T-helper 22 cell (primary cell): Measurements from ENCODE around the gene DIAPH1.

Source experiments
- DNase-seq: peaks from one replicate; pipeline ENCODE4 v3.0.0-alpha.2; 2020; ENCODE audit warnings: low read depth

Gene DIAPH1

DNA sequence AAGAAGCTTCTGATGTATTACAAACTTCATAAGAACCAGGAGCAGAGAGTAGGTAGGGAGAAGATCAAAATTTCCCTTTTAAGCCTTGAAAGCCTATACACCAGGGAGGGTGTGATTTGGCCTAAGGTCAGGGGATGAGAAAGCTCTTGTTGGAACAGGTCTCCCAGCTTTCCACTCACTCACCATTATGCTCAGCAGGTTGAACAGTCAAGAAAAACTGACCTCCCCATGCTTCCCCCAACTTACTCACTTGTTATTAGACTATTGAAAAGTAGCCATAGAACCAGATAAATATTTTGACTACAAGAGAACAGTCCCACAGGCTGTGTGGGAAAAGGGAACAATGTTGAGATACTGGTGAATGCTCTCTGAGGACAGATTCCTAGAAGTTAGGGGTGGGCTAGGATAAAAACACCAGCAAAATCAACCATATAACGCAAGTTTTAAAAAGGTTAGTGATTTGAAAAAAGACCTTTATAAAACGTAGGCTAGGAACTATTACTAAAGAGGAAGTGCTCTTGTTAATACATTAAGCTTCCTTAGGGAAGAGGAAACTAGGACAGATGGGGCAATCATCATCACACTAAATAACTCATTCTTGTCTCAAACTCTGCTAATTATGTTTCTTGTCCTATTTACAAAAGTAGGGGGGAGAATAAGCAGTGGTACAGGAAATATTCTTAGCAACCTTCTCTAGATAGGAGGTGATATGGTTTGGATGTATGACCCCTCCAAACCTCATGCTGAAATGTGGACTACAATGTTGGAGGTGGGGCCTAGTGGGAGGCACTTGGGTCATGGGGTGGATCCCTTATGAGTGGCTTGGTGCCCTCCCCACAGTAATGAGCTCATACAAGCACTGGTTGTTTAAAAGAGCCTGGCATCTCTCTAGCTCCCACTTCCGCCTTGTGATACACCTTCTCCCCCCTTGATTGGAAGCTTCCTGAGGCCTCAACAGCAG lies 98.9 kb downstream of the DIAPH1 start:
- DNase-seq = no peak

DNA sequence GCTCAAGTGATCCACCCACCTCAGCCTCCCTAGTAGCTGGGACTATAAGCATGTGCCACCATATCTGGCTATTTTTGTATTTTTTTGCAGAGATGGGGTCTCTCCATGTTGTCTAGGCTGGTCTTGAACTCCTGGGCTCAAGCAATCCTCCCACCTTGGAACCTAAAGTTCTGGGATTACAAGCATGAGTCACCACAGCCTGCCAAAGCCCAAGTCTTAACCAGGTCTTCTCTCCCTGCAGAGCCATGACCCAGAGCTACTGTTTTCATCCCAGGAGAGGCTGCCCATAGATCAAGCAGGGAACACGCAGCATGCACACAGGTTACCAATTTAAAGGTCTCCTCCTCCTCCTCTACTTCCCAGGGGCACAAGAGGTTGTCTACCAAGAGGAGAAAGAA lies 100.2 kb downstream of the DIAPH1 start:
- DNase-seq = no peak

DNA sequence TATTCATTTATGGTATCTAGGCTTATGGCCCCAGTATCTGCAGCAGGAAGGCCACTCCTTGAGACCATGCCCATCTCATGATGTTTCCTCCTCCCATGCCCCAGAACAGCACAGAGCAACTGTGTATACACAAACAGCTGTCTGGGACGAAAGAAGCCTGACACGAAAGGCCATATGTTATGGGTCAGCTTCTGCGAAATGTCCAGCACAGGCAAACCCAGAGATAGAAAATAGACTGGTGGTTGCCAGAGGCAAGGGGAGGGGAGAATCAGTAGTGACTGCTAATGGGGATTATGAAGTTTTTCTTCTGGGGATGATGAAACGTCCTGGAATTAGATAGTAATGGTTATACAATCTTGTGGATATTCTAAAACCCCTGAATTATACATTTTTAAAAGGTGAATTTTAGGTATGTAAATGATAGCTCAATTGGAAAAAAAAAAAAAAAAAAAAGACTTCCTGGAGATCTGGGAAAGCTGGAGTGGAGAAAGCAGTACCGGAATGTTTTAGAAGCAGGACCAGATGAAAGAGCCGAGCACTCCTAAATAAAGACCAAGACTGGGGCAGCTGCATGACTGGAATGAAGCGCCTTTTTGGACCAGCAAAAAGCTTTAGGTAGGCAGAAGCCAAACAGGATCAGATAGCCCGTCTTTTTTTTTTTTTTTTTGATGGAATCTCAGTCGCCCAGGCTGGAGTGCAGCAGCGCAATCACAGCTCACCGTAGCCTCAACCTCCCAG lies 100.8 kb downstream of the DIAPH1 start:
- no peak for DNase-seq

DNA sequence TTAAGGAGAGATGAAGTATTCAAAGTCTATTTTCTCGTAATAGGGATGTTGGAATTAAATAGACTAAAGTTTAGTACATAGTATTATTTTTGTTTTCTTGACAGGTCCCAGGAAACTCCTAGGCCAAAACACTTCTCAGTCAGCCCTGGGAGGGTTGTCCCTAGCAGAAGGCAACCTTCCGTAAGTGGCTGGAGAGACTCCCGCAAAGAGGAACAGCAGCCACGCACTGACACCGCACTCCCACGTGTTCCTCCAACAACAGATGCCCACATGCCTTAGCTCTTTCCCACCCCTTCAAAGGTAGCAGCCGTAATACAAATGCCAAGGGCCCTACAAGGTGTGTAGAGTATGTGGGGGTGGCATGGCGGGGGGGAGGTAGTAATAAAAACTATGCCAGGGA lies 101.5 kb downstream of the DIAPH1 start:
- no peak for DNase-seq

DNA sequence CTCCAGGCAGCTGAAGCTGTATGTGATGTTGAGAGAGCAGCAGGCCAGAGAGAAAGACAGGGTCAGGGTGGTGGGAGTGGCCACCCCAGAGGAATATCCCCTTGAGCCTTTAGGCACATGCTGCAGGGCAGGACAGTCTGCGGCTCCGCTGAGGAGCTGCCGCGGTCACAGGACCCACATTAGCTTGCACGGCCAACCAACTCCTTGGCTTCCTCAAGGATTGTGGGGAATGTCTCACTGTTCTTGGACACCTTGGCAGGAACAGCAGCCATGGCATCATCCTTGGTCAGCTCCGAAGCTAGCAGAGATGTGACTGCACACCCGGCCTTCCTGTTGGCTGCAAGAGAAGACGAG lies 102.2 kb downstream of the DIAPH1 start:
- DNase-seq = no peak

DNA sequence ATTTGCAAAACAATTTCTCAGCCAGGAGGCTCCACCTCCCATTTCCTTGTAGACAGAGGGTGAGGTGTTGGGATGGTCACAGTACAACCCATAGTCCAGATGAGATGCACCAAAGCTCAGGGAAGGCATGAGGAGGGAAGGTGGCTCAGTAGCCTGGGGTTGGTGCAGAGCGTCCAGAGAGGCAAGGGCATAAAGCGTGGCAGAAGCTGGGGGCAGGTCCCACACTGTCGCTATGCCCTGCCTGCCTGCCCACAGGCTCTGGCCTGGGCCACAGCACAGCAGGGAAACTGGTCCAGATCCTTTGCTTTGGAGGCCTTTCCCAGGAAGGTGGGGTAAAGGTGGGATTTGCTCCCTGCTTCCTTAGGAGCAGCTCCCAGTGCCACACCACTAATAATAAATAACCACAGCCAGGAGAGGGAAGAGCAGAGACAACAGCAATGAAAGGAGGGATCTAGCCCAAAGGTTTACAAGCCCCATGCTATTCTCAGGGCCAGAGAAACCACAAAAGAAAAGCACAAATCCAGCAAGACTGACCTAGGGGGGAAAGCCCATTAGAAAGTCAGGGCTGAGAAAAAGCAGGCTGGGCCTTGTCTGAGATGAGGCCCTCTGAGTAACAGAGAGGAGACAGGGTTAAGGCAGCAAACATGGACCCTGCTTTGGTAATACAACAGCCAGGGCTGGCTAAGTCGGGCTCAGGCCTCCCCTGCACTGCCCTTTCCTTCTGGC lies 102.7 kb downstream of the DIAPH1 start:
- no peak for DNase-seq

DNA sequence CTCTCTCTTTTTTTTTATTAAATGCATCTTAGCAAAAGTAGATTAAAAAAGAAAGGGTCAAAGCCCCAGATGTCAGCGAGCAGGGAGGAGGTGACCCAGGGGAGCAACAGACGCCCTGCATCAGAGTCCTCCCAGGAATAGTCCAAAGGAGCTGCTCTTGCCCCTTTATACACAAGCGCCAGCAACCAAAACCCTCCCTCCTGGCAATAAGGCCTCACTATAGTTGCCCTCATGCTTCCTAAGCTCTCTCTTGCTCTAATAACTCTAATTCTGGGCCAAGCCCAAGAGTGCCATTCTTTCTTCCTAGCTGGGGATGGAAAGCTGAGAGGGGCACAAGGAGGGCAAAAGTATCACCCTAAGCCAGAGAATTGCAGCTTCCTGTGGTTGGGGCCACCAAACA lies 103.7 kb downstream of the DIAPH1 start:
- no peak for DNase-seq

DNA sequence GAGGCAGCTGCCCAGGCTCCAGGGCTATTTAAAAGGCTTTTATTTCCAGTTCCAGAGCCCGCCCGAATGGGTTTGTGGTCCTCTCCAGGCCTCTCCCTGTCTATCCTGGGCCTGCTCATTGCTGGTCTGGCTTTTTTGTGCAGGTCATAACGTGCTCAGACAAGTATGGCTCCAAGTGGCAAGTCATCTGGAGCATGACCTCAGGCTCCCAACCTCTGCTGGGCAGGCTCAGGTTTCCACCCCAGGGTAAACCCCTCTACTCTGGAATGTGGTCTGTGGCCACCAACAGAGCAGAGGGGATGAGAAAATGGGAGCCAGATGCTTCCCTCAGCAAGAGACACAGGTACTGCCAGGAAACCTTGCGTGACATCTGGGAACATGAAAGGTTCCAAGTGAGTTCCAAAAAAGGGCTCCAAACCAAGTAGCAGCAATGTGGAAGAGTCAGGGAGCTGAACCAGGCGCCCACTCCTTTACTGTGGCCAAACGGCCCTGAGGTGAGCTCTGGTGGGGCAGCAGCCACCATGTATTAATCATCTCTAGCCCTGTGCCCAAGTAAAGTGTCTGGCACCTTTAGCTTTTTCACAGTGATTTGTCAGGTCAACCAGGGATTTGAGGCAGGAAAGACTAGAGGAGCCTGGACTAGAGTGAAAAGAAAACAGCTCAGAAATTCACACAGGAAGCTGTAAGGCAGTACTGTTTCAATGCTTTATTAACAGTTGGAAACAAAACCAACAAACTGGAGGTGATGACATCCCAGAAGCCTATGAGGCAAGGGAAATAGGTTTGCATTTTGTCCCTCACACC lies 104.3 kb downstream of the DIAPH1 start:
- DNase-seq = no peak

DNA sequence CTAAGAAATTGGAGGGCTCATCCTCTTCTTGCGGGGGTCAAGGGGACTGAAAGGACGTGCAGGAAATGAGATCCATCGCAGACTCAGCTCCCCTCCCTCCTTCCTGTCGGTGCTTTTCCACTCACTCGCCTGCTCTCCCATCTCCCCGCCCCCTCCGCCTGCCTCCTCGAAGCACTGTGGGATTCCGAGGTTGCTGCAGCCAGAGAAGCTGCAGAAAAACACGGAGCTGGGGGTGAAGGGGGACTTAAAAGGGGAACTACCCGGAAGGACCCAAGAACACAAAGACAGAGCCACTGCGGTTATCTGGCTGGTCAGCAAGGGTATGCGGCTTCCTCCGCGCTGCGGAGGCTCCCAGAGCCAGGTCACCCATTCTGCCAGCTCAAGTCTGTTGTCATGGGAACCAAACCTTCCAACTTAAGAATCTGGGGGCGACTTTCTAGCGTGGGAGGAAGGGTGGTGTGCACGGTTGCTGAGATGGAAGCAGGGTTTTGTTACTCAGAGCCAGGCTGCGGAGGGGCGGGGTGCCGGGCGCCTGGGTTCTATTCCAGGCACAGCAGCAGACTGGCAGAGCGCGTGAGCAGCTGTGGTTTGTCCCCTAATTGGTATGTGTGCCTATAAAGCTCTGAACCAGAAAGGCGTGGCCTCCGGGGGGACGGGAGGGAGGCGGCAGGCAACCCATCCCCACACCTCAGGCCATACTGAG lies 105.0 kb downstream of the DIAPH1 start:
- peak; percentile 15 for DNase-seq

DNA sequence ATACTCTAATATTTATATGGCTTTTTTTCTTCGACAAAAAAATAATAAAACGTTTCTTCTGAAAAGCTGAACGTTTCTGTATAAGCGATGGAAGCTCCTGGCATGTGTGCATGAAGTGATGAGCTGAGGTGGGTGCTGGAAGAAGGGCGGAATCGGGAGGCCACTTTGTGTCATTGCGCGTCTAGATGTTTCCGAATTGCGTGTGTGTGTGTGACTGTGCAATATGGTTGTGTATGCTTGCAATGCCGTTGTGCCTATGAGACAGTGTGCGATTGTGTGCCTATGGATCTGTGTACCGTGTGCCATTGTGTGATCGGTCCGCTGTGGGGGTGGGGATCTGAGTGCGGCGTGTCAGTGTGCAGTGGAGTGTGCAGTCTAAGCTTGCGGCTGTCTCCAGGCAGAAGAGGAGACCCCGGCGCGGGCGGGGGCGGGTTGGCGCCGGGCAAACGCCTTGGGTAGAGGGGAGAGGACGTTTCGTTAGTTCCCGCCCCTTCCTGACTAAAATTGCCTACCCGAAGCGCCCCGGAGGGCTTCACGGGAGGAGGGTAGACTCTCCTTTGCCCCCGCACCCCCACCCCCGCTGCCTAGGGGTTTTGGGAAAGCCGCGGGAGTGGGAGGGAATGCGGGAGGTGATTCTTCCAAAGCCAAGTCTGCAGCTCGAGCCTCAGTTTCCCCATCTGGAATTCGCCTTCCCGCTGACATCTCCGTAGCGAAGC lies 105.7 kb downstream of the DIAPH1 start:
- no peak for DNase-seq

DNA sequence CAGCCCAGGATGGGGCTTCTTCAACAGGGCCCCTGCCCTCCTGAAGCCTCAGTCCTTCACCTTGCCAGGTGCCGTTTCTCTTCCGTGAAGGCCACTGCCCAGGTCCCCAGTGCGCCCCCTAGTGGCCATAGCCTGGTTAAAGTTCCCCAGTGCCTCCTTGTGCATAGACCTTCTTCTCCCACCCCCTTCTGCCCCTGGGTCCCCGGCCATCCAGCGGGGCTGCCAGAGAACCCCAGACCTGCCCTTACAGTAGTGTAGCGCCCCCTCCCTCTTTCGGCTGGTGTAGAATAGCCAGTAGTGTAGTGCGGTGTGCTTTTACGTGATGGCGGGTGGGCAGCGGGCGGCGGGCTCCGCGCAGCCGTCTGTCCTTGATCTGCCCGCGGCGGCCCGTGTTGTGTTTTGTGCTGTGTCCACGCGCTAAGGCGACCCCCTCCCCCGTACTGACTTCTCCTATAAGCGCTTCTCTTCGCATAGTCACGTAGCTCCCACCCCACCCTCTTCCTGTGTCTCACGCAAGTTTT lies 106.3 kb downstream of the DIAPH1 start:
- peak; percentile 59 for DNase-seq

DNA sequence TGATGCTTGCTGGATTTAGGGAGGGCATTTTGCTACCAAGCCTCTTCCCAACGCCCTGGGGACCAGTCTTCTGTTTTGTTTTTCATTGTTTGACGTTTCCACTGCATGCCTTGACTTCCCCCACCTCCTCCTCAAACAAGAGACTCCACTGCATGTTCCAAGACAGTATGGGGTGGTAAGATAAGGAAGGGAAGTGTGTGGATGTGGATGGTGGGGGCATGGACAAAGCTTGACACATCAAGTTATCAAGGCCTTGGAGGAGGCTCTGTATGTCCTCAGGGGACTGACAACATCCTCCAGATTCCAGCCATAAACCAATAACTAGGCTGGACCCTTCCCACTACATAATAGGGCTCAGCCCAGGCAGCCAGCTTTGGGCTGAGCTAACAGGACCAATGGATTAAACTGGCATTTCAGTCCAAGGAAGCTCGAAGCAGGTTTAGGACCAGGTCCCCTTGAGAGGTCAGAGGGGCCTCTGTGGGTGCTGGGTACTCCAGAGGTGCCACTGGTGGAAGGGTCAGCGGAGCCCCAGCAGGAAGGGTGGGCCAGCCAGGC lies 107.0 kb downstream of the DIAPH1 start:
- DNase-seq = no peak

DNA sequence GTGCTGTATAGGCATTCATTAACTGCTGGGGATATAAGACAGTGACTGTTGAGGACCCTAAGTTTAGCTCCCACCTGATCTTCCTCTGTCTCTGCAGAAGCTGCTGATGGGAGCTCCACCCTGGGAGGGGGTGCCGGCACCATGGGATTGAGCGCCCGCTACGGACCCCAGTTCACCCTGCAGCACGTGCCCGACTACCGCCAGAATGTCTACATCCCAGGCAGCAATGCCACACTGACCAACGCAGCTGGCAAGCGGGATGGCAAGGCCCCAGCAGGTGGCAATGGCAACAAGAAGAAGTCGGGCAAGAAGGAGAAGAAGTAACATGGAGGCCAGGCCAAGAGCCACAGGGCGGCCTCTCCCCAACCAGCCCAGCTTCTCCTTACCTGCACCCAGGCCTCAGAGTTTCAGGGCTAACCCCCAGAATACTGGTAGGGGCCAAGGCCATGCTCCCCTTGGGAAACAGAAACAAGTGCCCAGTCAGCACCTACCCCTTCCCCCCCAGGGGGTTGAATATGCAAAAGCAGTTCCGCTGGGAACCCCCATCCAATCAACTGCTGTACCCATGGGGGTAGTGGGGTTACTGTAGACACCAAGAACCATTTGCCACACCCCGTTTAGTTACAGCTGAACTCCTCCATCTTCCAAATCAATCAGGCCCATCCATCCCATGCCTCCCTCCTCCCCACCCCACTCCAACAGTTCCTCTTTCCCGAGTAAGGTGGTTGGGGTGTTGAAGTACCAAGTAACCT lies 107.8 kb downstream of the DIAPH1 start:
- DNase-seq = no peak

DNA sequence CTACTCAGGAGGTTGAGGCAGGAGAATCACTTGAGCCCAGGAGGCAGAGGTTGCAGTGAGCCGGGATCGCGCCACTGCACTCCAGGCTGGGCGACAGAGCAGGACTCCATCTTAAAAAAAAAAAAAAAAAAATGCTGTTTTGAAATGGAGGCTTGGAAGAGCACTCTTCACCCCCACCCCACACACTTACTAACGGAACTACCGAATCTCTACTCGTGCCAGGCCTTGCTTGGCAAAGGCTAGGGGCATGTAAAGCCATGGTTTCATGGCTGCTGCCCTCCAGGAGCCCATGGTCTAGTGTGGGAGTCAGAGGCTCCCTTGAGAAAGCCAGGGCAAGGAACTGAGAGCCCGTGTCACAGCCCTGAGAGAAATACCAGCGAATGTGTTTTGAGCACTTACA lies 108.6 kb downstream of the DIAPH1 start:
- DNase-seq = no peak

DNA sequence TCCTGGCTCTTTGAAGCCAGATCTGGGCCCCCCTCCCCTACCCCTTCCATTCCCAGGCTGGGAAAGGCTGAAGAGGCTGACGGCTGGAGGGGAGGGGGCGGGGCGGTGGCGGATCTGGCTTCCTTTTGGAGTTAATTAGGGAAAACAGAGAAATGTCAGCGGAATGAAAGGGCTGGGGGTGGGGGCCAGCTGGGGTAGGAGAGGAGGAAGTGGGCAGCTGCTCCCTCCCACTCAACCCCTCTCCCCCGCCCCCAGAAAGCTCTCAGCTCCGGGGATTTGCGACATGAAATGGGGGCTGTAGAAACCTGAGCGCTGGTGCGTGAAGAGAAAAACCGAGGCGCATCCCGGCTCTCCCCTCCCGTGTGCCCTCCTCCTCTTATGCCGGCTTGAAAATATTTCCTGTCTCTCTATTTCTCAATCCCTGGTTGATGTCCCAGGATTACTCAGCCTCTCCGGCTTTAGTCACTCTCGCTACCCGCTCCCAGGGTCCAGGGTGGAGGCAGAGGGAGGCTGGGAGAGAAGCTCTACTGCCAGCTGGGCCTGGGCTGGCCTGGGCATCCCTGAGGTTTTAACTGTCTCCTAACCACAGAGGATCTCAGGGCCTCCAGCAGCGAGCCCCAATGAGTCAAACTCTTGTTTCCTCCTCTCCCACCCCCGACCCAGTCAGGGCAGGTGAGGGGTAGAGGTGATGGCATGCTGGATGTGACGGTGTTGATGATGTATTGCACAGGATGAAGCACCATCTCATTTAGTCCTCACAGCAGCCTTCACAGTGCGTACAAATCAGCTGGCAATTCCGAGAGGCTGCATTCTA lies 109.8 kb downstream of the DIAPH1 start:
- DNase-seq = no peak

DNA sequence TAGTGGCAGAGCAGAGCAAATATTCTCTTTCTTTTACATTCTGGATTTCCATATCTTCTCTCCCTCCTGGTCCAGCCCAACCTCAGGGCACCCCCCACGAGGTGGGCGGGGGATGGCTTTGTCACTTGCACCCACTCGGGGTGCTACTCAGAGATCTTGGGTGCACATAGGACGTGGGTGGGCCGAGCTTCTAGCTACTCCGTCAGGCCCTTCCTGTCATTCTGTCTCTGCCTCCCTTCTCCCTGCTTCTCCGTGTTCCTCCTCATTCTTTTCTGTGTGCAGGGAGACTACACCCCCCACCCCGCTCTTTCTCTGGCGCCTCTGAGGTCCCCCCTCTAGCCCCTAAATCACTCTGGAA lies 110.4 kb downstream of the DIAPH1 start:
- DNase-seq = no peak

DNA sequence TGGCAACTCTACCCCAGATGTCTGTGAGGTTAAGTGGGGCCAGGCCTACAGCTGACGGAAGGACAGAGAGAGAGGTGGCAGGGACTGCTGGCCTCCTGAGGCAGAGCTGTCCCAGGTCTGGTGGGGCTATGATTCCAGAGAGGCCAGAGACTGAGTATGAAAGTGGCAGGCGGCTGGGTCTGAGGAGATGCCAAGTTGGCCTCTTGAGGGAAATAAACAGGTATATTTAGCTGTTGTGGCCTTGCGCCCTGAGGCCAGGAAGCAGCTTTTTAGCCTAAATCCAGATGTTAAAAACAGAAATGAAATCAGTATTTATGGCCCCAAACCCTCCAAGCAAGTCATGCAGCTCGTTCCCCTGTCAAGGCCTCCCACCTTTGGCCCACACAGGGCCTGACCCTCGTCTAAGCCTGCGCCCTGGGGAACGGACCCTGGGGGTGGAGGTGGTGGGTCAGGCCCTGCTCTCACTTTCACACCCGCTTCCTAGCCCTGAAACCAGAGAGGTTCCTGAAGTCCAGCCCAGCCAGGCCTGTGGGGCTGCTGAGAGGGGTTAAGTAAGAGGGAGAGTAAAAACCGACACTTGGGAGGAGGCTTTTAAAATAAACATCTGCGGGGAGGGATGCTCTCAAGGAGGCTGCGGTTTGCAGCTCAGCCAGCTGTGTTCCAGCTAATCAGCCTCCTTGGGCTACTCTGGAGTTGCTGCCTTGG lies 111.3 kb downstream of the DIAPH1 start:
- DNase-seq = no peak
